GM19463 (cell line): ENCODE measurements around the gene NPPB.

Experiments
- ATAC-seq: cut with Tn5 transposase; IDR thresholded peaks from one replicate; pipeline ENCODE4 v1.9.1; 2021; ENCODE audit warnings: mild to moderate bottlenecking, moderate library complexity; ENCODE audit not compliant: unreplicated experiment

The NPPB gene

DNA sequence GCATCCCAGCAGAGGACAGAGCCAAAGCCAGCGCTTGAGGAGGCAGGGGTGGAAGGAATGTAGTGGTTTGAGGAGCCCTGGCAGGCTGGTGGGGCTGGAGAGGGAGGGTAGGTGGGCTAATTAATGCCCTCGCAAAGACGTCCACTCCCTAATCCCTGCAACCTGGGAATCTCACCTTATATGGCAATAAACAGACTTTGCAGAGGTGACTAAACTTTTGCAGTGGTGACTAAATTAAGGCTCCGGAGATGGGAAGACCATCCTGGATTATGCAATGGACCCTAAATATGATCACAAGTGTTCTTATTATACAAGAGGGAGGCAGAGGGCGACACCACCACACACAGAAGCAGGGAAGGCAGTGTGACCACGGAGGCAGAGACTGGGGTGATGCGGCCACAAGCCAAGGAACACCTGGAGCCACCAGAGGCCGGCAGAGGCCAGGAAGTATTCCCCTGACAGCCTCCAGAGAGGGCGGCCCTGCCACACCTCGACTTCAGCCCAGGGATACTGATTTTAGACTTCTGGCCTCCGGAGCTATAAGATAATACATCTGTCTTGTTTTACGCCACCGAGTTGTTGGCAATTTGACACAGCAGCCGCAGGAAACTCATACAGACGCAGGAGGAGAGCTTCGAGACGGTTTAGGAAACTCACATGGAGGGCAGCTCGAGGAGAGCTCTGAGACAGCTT is 23.1 kb upstream of the NPPB start:
- ATAC-seq: no peak

- no peak for ATAC-seq
Measured at GRCh38 chr1:11880911-11881748, 22.4 kb upstream of the NPPB start.

DNA sequence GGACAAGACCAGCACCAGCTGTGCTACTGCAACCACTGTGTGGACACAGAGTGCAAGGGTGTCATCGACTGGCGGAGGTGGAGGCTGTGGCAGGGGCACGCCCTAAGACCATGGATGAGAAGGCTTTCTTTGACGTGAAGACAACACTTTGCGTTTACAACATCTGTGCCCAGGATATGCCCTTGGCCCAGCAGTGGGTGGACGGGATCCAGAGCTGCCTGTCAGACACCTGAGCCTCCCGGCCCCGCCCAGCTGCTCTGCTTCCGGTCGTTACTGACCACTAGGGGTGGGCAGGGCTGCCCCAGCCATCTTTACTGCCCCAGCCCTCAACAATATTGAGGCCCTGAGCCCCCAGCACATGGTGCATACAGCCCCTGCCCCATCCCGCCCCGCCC is 21.4 kb upstream of the NPPB start:
- no peak for ATAC-seq

- ATAC-seq: no peak
Measured at GRCh38 chr1:11879311-11880180, 20.8 kb upstream of the NPPB start.

DNA sequence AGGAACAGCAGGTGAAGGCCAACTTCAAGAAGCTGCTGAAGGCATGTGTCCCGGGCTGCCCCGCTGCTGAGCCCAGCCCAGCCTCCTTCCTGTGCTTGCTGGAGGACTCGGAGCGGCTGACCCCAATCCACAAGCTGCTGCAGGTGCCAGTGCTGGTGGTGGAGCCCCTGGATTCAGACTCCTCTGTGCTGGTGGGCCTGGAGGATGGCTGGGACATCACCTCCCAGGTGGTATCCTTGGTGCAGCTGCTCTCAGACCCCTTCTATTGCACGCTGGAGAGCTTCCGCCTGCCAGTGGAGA is 20.1 kb upstream of the NPPB start:
- no peak for ATAC-seq

DNA sequence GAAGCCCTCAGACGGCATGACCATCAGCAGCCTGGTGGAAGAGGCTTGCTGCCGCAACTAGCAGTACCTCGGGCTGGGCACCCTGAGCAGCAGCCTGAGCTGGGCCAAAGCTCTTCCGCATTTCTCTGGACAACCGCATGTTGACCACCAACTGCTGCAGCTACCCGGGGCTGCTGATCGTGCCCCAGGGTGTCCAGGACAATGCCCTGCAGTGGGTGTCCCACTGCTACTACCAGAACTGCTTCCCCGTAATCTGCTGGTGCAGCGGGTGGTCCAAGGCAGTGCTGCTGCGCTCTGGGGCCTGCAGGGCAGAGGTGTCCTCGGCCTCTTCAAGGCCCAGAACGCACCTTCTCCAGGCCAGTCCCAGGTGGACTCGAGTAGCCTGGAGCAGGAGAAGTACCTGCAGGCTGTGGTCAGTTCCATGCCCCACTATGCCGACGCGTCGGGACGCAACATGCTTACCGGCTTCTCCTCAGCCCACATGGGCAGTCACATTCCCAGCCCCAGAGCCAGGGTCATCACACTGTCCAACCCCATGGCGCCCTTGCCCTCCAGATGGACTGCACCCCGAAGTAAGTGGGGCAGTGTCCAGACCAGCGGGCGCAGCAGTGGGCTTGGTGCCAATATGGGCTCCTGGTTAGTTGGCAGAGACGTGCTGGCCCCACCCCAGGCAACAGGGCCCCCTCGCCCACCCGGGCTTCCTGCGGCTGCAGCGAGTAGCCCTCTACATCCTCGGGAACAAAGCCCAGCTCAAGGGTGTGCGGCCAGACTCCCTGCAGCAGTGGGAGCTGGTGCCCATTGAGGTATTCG is 19.5 kb upstream of the NPPB start:
- ATAC-seq: no peak

DNA sequence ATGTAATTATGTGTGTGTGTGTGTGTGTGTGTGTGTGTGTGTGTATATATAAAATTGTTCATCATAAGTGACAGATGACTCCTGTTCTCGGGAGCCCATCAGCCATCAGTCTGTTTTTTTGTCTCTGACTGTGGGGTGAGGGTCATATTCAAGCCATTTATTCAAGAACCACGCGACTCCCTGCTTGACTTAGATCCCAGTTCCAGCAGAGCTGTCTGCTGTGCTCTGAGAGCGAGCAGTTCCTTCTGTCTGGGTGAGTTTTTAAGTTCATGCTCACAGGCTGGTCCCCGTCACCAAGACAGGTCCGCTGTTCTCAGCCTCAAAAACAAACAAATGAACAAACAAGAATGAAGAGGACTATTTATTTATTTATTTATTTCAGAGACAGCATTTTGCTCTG is 18.3 kb upstream of the NPPB start:
- no peak for ATAC-seq

DNA sequence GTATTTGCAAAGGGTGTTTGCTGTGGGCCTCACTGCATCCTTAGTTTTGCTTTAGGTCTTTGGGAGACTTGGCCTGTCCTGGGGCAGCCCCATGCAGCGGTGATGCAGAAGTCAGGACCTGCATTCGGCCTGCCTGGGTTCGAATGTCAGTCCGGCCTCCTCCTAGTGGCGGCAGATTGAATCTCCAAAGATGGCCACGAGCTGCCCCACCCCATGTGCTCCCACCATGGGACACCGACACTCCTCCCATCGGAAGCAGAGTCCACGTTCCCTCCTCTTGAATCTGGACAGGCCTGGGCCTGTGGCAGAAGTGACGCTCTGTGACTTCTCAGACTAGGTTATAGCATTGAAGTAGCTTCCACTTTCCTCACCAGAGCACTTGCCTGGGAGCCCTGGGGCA is 16.3 kb upstream of the NPPB start:
- ATAC-seq: no peak

DNA sequence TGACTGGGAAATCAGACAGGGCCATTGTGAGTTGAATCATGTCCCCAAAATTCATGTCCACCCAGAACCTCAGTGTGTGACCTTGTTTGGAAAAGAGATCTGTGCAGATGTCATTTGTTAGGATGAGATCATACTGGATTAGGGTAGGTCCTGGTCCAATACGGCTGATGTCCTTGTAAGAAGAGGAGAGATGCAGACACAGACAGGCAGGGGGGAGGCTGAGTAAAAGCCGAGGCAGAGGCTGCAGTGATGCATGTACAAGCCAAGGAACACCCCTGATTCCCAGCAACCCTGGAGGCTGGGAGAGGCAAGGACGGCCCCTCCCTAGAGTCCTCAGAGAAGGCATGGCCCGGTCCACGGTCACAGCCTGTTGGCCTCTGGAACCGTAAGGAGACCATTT is 15.9 kb upstream of the NPPB start:
- no peak for ATAC-seq

GRCh38 chr1:11874258-11874562 is 15.5 kb upstream of the NPPB start:
- no peak for ATAC-seq

- ATAC-seq: no peak
Measured at GRCh38 chr1:11873395-11874257, 14.9 kb upstream of the NPPB start.

DNA sequence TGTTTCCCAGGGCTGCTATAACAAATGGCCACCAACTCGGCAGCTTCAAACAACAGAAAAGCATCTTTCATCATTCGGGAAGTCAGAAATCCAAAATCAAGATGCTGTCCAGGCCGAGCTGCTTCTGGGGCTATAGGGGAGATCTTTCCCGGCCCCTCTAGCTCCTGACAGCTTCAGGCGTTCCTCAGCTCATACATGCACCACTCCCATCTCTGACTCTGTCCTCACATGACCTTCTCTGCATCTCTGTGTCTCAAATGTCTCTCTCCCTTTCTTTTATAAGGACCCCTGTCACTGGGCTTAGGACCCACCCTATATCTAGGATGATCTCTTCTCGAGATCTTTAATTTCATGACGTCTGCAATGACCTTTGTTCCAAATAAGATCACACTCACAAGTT is 13.8 kb upstream of the NPPB start:
- no peak for ATAC-seq

- ATAC-seq: no peak
Measured at GRCh38 chr1:11869650-11870207, 11.0 kb upstream of the NPPB start.

- ATAC-seq: no peak
Measured at GRCh38 chr1:11869104-11869503, 10.4 kb upstream of the NPPB start.

GRCh38 chr1:11868331-11868980 is 9.7 kb upstream of the NPPB start:
- ATAC-seq: no peak

- ATAC-seq: no peak
Measured at GRCh38 chr1:11862890-11863289, 4.1 kb upstream of the NPPB start.

DNA sequence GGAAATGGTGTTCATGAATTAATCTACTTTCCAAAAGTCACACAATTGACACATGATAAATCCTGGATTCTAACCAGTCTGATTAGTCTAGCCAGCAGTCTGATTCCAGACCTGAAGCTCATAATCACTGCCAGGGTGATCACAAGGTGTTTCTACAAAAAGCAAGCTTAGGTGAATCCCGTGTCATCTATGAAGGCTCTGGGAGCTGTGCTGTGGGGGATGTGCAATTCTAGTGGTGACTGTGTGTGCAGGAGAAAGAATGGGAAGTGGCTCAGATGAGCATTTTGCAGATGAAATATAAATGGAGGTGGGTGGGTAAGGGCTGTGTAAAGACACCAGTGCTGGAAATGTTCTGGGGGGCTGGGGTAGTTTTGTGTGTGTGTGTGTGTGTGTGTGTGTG is 1.8 kb upstream of the NPPB start:
- ATAC-seq: no peak

DNA sequence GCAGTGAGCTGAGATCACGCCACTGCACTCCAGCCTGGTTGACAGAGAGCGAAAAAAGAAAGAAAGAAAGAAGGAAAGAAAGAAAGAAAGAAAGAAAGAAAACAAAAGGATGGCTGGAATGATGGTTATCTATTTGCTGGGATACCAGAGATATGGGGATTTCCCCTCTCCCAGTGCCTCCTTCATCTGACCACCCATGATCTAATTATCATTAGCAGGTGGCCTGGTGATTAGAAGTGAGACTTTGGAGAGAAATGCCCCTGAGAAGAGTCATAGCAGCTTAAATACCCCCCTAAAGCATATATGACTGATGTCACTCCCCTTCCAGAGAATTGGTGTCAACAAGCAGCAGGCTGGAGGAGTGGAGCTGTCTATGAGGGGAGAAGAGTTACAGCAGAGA is 1.3 kb upstream of the NPPB start:
- ATAC-seq: no peak
